ENCODE measurements around the gene TSPAN32.

The TSPAN32 gene

GRCh38 chr11:2304506-2305139 is 2.8 kb downstream of the TSPAN32 start:
- no peak overlapping the region for H3K4me3 Mint-ChIP-seq
- no peaks in the 10 kb centered on the region for H3K27me3 Mint-ChIP-seq
- H3K9me3 Mint-ChIP-seq = no peaks in the 10 kb centered on the region
- peak overlapping the region; percentile 68 for H3K27ac Mint-ChIP-seq
- peaks cover 55% of the 10 kb centered on the region for H3K4me1 Mint-ChIP-seq
- no peaks in the 10 kb centered on the region for H3K36me3 Mint-ChIP-seq

GRCh38 chr11:2305140-2305778 is 3.4 kb downstream of the TSPAN32 start:
- Mint-ChIP-seq H3K9me3 (no peaks in the 10 kb centered on the region), H3K4me3 (peak overlapping the region; percentile 74), H3K27ac (no peak overlapping the region), H3K36me3 (no peaks in the 10 kb centered on the region), H3K27me3 (no peaks in the 10 kb centered on the region), H3K4me1 (peaks cover 53% of the 10 kb centered on the region)

GRCh38 chr11:2305788-2306451 is 4.1 kb downstream of the TSPAN32 start:
- Mint-ChIP-seq H3K4me1 (peaks cover 48% of the 10 kb centered on the region), H3K27ac (peak overlapping the region; percentile 59), H3K27me3 (no peaks in the 10 kb centered on the region), H3K9me3 (no peaks in the 10 kb centered on the region), H3K36me3 (no peaks in the 10 kb centered on the region), H3K4me3 (peak overlapping the region; percentile 74)

GRCh38 chr11:2306452-2306823 is 4.6 kb downstream of the TSPAN32 start:
- Mint-ChIP-seq H3K4me1 (peaks cover 44% of the 10 kb centered on the region), H3K36me3 (no peaks in the 10 kb centered on the region), H3K9me3 (no peaks in the 10 kb centered on the region), H3K4me3 (peak overlapping the region; percentile 74), H3K27ac (peak overlapping the region; percentile 59), H3K27me3 (no peaks in the 10 kb centered on the region)

GRCh38 chr11:2306877-2307500 is 5.2 kb downstream of the TSPAN32 start:
- Mint-ChIP-seq H3K4me3 (no peak overlapping the region), H3K9me3 (no peaks in the 10 kb centered on the region), H3K4me1 (peaks cover 39% of the 10 kb centered on the region), H3K27ac (no peak overlapping the region), H3K27me3 (no peaks in the 10 kb centered on the region), H3K36me3 (no peaks in the 10 kb centered on the region)

GRCh38 chr11:2307501-2308331 is 5.9 kb downstream of the TSPAN32 start:
- no peaks in the 10 kb centered on the region for H3K36me3 Mint-ChIP-seq
- no peak overlapping the region for H3K4me3 Mint-ChIP-seq
- peaks cover 38% of the 10 kb centered on the region for H3K4me1 Mint-ChIP-seq
- H3K27ac Mint-ChIP-seq = no peak overlapping the region
- H3K9me3 Mint-ChIP-seq = no peaks in the 10 kb centered on the region
- H3K27me3 Mint-ChIP-seq = no peaks in the 10 kb centered on the region

- Mint-ChIP-seq H3K27ac (no peak overlapping the region), H3K4me1 (peaks cover 31% of the 10 kb centered on the region), H3K27me3 (no peaks in the 10 kb centered on the region), H3K36me3 (no peaks in the 10 kb centered on the region), H3K9me3 (no peaks in the 10 kb centered on the region), H3K4me3 (no peak overlapping the region)
Observed at GRCh38 chr11:2308713-2309112, 6.9 kb downstream of the TSPAN32 start.

- Mint-ChIP-seq H3K36me3 (no peaks in the 10 kb centered on the region), H3K9me3 (no peaks in the 10 kb centered on the region), H3K4me3 (no peak overlapping the region), H3K4me1 (peaks cover 25% of the 10 kb centered on the region), H3K27ac (no peak overlapping the region), H3K27me3 (no peaks in the 10 kb centered on the region)
Observed at GRCh38 chr11:2309251-2310072, 7.6 kb downstream of the TSPAN32 start.

GRCh38 chr11:2310073-2310785 is 8.4 kb downstream of the TSPAN32 start:
- H3K4me3 Mint-ChIP-seq = no peak overlapping the region
- H3K27me3 Mint-ChIP-seq = no peaks in the 10 kb centered on the region
- no peaks in the 10 kb centered on the region for H3K9me3 Mint-ChIP-seq
- peaks cover 21% of the 10 kb centered on the region for H3K4me1 Mint-ChIP-seq
- no peaks in the 10 kb centered on the region for H3K36me3 Mint-ChIP-seq
- no peak overlapping the region for H3K27ac Mint-ChIP-seq

GRCh38 chr11:2310786-2311352 is 9.1 kb downstream of the TSPAN32 start:
- Mint-ChIP-seq H3K27ac (no peak overlapping the region), H3K9me3 (no peaks in the 10 kb centered on the region), H3K36me3 (no peaks in the 10 kb centered on the region), H3K27me3 (no peaks in the 10 kb centered on the region), H3K4me3 (no peak overlapping the region), H3K4me1 (peaks cover 16% of the 10 kb centered on the region)

- H3K4me3 Mint-ChIP-seq = no peak overlapping the region
- H3K9me3 Mint-ChIP-seq = no peaks in the 10 kb centered on the region
- no peaks in the 10 kb centered on the region for H3K27me3 Mint-ChIP-seq
- peaks cover 10% of the 10 kb centered on the region for H3K4me1 Mint-ChIP-seq
- H3K36me3 Mint-ChIP-seq = no peaks in the 10 kb centered on the region
- H3K27ac Mint-ChIP-seq = no peak overlapping the region
Observed at GRCh38 chr11:2311353-2312133, 9.7 kb downstream of the TSPAN32 start.

GRCh38 chr11:2312232-2313042 is 10.6 kb downstream of the TSPAN32 start:
- no peaks in the 10 kb centered on the region for H3K27me3 Mint-ChIP-seq
- H3K4me3 Mint-ChIP-seq = no peak overlapping the region
- H3K4me1 Mint-ChIP-seq = peaks cover 13% of the 10 kb centered on the region
- H3K36me3 Mint-ChIP-seq = no peaks in the 10 kb centered on the region
- H3K9me3 Mint-ChIP-seq = no peaks in the 10 kb centered on the region
- no peak overlapping the region for H3K27ac Mint-ChIP-seq
